ENCODE measurements around the gene RING1.

DNA sequence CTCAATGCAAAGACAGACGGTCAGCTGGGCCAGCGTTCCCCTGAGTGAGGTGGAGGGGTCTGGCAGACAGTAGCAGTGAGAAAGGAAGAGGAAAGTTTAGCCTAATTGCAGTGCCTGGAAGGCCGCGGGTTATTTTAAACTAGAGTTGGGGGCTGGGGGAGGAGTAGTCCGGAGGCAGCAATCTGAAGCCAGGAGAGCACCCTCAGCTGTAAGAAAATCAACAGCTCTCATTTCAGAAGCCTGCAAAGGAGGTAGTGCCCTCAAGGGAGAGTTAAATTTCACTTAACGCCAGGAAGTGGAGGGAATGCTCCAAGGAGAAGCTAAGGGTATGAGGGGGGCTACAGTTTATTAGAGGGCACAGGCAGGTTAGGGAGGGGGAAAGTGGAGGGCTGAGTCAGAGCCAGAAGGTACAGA, 26.9 kb downstream of the RING1 start:
- TF ChIP-seq CTCF (IDR thresholded peaks at IDR 0.05) (no peak), POLR2A (IDR thresholded peaks at IDR 0.05) (no peak)

All from thyroid gland (tissue), 4 donors.